Endothelial cell of umbilical vein (primary cell): ENCODE measurements around the gene TENT4A.

Source experiments
- JUN ChIP-seq: IDR thresholded peaks from 2 replicates; pipeline ENCODE4 v1.6.1; 2011; ENCODE audit warnings: borderline replicate concordance, low read depth; ENCODE audit not compliant: insufficient read length, insufficient read depth
- MYC ChIP-seq: IDR thresholded peaks from one replicate; pipeline ENCODE4 v1.6.1; 2011; ENCODE audit warnings: mild to moderate bottlenecking, low read depth, low read length
- POLR2A ChIP-seq: IDR thresholded peaks from 2 replicates; pipeline ENCODE4 v1.6.1; 2012; ENCODE audit warnings: low read depth, mild to moderate bottlenecking, control low read depth, low read length
- POLR2AphosphoS5 ChIP-seq: IDR thresholded peaks from 2 replicates; pipeline ENCODE4 v1.6.1; 2012; ENCODE audit warnings: low read depth, mild to moderate bottlenecking, control low read depth, low read length, moderate library complexity; ENCODE audit not compliant: insufficient read depth
- TF ChIP-seq, protein P1 (sequence below), 2 donors: IDR thresholded peaks; 1 replicate in 1 of 2; 2 replicates in 1 of 2; pipeline ENCODE4 v1.5.1; 2011; ENCODE audit warnings: low read length in 2 of 2, mild to moderate bottlenecking in 2 of 2, moderate library complexity in 2 of 2, control low read depth in 1 of 2, inconsistent platforms in 1 of 2, low read depth in 1 of 2; ENCODE audit not compliant: insufficient read depth in 1 of 2; ENCODE audit errors: extremely low read depth in 1 of 2

DNA sequence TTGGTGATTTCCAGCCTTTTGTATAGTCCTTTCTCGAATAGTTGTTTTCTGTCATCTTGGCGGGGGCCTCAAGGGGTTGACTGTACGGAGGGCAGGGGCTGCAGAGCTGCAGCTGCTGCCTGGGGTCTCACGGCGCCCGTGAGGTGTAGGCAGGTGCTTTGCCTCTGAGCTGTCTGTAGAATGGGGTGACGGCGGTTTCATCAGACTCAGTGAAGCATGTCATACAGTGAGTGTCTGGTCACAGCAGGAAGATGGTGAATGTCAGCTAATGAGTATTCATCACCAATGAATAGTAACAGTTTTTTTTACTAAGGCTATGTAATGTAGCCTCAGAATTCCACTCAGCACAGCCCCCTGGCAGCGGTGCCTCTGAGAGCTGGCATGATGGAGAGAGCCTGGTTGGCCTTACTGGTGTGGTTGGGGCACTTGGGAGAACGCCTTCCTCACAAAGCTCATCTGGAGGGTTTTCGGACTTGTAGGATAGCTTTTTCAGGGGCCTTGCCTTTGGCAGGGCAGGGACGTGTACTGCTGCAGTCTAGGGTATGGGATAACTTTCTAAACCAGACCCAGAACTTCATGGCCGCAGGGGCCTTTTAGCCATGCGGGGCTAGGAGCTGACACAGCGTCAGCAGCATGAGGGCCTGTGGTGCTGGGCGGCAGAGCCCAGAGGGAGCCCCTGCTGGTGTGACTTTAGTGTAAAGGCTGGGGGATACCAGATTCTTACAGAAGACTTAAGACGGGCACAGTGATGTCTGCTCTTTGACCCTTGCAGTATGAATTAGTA, 15.0 kb downstream of the TENT4A start:
- TF ChIP-seq, protein P1, sequence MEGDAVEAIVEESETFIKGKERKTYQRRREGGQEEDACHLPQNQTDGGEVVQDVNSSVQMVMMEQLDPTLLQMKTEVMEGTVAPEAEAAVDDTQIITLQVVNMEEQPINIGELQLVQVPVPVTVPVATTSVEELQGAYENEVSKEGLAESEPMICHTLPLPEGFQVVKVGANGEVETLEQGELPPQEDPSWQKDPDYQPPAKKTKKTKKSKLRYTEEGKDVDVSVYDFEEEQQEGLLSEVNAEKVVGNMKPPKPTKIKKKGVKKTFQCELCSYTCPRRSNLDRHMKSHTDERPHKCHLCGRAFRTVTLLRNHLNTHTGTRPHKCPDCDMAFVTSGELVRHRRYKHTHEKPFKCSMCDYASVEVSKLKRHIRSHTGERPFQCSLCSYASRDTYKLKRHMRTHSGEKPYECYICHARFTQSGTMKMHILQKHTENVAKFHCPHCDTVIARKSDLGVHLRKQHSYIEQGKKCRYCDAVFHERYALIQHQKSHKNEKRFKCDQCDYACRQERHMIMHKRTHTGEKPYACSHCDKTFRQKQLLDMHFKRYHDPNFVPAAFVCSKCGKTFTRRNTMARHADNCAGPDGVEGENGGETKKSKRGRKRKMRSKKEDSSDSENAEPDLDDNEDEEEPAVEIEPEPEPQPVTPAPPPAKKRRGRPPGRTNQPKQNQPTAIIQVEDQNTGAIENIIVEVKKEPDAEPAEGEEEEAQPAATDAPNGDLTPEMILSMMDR (IDR thresholded peaks at IDR 0.05; ENCODE audit: extremely low read depth in 1 of 2, insufficient read depth in 1 of 2, low read depth in 1 of 2, low read length in 2 of 2) = no peak
- TF ChIP-seq POLR2AphosphoS5 = no peak
- no peak for TF ChIP-seq POLR2A
- no peak for TF ChIP-seq JUN
- no peak for TF ChIP-seq MYC
